Measurements from ENCODE around the gene PCDHGB1. TPM values are rescaled to one million over a fixed set of nuclear protein-coding genes. Genes with fewer than 3 reads are reported as not detected.

Gene PCDHGB1
- polyA plus RNA-seq, 3 donors: not detected

- Mint-ChIP-seq H3K27me3 (ENCODE audit: low read depth in 3 of 3) (peaks cover 29 to 58% (median 53%) of the 10 kb centered on the region in 3 donors), H3K27ac (no peak overlapping the region), H3K4me3 (peak overlapping the region in 1 of 2 donors; percentile 31), H3K9me3 (peaks cover 38 to 81% (median 66%) of the 10 kb centered on the region in 7 donors), H3K36me3 (peaks cover 5 to 6% of the 10 kb centered on the region in 2 donors), H3K4me1 (no peaks in the 10 kb centered on the region)
- Histone ChIP-seq H3K27me3 (ENCODE audit: control insufficient read depth in 2 of 2, insufficient read depth in 2 of 2, low read length in 2 of 2) (peaks cover 21 to 67% of the 10 kb centered on the region in 2 donors), H3K4me3 (replicated peaks in 1 of 3; ENCODE audit: low read depth in 2 of 3, low read length in 3 of 3) (no peak overlapping the region), H3K9ac (ENCODE audit: insufficient read depth, low read length, poor library complexity, severe bottlenecking) (no peak overlapping the region), H2AFZ (ENCODE audit: insufficient read depth, low read depth, low read length, poor library complexity, severe bottlenecking) (no peak overlapping the region), H4K20me1 (ENCODE audit: insufficient read depth, low read length) (no peaks in the 10 kb centered on the region), H3K9me3 (replicated peaks in 1 of 2; ENCODE audit: control insufficient read depth in 1 of 2, insufficient read depth in 1 of 2, low read length in 2 of 2) (peaks cover 51 to 81% of the 10 kb centered on the region in 2 donors), H3K79me2 (ENCODE audit: insufficient read depth, low read length) (no peaks in the 10 kb centered on the region), H3K36me3 (replicated peaks in 1 of 2; ENCODE audit: control insufficient read depth in 1 of 2, insufficient read depth in 2 of 2, low read length in 2 of 2) (no peaks in the 10 kb centered on the region), H3K4me2 (replicated peaks; ENCODE audit: extremely low read depth, low read length, poor library complexity, severe bottlenecking) (no peak overlapping the region), H3K4me1 (ENCODE audit: control insufficient read depth in 1 of 2, insufficient read depth in 2 of 2, low read length in 2 of 2) (no peaks in the 10 kb centered on the region), H3K27ac (ENCODE audit: low read depth in 1 of 2, low read length in 2 of 2) (no peak overlapping the region)
- TF ChIP-seq, protein P1, sequence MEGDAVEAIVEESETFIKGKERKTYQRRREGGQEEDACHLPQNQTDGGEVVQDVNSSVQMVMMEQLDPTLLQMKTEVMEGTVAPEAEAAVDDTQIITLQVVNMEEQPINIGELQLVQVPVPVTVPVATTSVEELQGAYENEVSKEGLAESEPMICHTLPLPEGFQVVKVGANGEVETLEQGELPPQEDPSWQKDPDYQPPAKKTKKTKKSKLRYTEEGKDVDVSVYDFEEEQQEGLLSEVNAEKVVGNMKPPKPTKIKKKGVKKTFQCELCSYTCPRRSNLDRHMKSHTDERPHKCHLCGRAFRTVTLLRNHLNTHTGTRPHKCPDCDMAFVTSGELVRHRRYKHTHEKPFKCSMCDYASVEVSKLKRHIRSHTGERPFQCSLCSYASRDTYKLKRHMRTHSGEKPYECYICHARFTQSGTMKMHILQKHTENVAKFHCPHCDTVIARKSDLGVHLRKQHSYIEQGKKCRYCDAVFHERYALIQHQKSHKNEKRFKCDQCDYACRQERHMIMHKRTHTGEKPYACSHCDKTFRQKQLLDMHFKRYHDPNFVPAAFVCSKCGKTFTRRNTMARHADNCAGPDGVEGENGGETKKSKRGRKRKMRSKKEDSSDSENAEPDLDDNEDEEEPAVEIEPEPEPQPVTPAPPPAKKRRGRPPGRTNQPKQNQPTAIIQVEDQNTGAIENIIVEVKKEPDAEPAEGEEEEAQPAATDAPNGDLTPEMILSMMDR (IDR thresholded peaks at IDR 0.05): no peak
- intact Hi-C loops (cut with micrococcal nuclease): no loop called here
- DNase-seq: no peak
- 35% methylated on average over 21 of the region's 36 CpGs for WGBS (ENCODE audit: insufficient coverage)
These were observed 1.7 kb downstream of the PCDHGB1 start for GRCh38 chr5:141351591-141351990.

DNA sequence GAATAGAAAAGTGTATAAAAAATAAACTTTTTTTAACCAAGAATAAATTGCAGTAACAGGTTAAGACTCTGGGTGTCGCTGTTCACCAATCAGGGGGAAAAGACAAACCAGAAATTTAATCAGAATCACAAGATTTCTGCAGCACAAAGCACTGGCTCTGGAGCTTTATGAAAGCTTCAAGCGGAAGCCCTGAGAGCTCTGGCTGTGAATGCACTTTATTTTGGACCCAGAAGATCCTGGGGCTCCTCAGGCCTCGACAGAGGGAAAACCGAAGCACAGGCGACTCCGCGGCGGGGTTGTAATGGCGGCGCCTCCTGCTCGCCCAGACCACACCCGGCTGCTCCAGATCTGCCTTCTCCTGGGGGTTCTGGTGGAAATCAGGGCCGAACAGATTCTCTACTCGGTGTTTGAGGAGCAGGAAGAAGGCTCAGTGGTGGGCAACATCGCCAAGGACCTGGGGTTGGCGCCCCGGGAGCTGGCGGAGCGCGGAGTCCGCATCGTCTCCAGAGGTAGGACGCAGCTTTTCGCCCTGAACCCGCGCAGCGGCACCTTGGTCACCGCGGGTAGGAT, 5.1 kb downstream of the PCDHGB1 start, which contains the start of gene PCDHGA4:
Gene PCDHGA4, plus strand, starts transcription at position 122 of the 570 bp plus-strand sequence. Its CDS starts 87 bp downstream, at position 209.
- Histone ChIP-seq H3K79me2 (ENCODE audit: insufficient read depth, low read length) (no peaks in the 10 kb centered on the region), H2AFZ (ENCODE audit: insufficient read depth, low read depth, low read length, poor library complexity, severe bottlenecking) (peak within 1 kb of the TSS; percentile 33), H3K36me3 (replicated peaks in 1 of 2; ENCODE audit: control insufficient read depth in 1 of 2, insufficient read depth in 2 of 2, low read length in 2 of 2) (no peaks in the 10 kb centered on the region), H4K20me1 (ENCODE audit: insufficient read depth, low read length) (no peaks in the 10 kb centered on the region), H3K4me3 (replicated peaks in 1 of 3; ENCODE audit: low read depth in 2 of 3, low read length in 3 of 3) (peak within 1 kb of the TSS in 1 of 3 experiments; percentile 19), H3K9ac (ENCODE audit: insufficient read depth, low read length, poor library complexity, severe bottlenecking) (no peak within 1 kb of the TSS), H3K4me2 (replicated peaks; ENCODE audit: extremely low read depth, low read length, poor library complexity, severe bottlenecking) (no peak within 1 kb of the TSS), H3K4me1 (ENCODE audit: control insufficient read depth in 1 of 2, insufficient read depth in 2 of 2, low read length in 2 of 2) (no peaks in the 10 kb centered on the region), H3K9me3 (replicated peaks in 1 of 2; ENCODE audit: control insufficient read depth in 1 of 2, insufficient read depth in 1 of 2, low read length in 2 of 2) (peaks cover 52 to 75% of the 10 kb centered on the region in 2 donors), H3K27ac (ENCODE audit: low read depth in 1 of 2, low read length in 2 of 2) (no peak within 1 kb of the TSS), H3K27me3 (ENCODE audit: control insufficient read depth in 2 of 2, insufficient read depth in 2 of 2, low read length in 2 of 2) (peaks cover 30 to 91% of the 10 kb centered on the region in 2 donors)
- WGBS (ENCODE audit: insufficient coverage): 15% methylated on average over 28 of the region's 29 CpGs
- peaks cover 6 to 7% of the 10 kb centered on the region in 2 donors for H3K36me3 Mint-ChIP-seq
- no peak within 1 kb of the TSS for H3K27ac Mint-ChIP-seq
- H3K4me3 Mint-ChIP-seq: peak within 1 kb of the TSS in 1 of 2 donors; percentile 42
- no peak for DNase-seq
- peaks cover 29 to 64% (median 60%) of the 10 kb centered on the region in 3 donors for H3K27me3 Mint-ChIP-seq (ENCODE audit: low read depth in 3 of 3)
- H3K9me3 Mint-ChIP-seq: peaks cover 37 to 80% (median 62%) of the 10 kb centered on the region in 7 donors
- intact Hi-C loops (cut with micrococcal nuclease): no loop called here
- TF ChIP-seq, protein P1 (IDR thresholded peaks at IDR 0.05): peak; percentile 63
- H3K4me1 Mint-ChIP-seq: peaks cover 2% of the 10 kb centered on the region
